SU-DHL-6 (cell line): ENCODE measurements around the gene RNF8.

Experiments
- CTCF ChIP-seq: fragments of 200-600 bp; sonication (generic); IDR thresholded peaks from one replicate; pipeline ENCODE4 v1.5.1; 2017; ENCODE audit warnings: antibody characterized with exemption, mild to moderate bottlenecking, low read length, moderate library complexity; ENCODE audit not compliant: insufficient read depth, poor library complexity, severe bottlenecking
- EZH2phosphoT487 ChIP-seq: fragments of 200-600 bp; sonication (generic), shearing (Covaris generic); conservative IDR thresholded peaks from 2 replicates; pipeline ENCODE4 v1.6.1; 2018; ENCODE audit warnings: mild to moderate bottlenecking, antibody characterized with exemption, low read length, moderate library complexity, mixed read lengths

- TF ChIP-seq CTCF (no peak), EZH2phosphoT487 (no peak)
These were observed 55.7 kb downstream of the RNF8 start for GRCh38 chr6:37409501-37409900.
